ENCODE data around the gene VGF.
"Not testable (repeated sequence)": the region's sequence is repeated elsewhere in the genome, so short reads cannot be mapped to it uniquely, and the experiment has no call there.

The VGF gene

DNA sequence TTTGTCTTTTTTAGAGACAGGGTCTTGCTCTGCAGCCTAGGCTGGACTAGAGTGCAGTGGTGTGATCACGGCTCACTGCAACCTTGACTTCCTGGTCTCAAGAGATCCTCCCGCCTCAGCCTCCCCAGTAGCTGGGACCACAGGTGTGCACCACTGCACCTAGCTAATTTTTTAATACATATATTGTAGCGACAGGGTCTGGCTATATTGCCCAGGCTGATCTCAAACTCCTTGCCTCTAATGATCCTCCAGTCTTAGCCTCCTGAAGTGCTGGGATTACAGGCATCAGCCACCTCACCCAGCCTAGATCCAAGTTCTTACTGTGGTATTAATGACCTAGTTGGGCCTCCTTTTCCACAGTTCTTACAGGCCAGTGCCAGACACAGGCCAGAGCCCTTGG lies 50.2 kb downstream of the VGF start:
- DNase-seq, result no peak
- TF ChIP-seq GATA1 (IDR thresholded peaks at IDR 0.05; ENCODE audit: low read depth, low read length) (no peak), POLR2A (IDR thresholded peaks at IDR 0.05; ENCODE audit: low read length) (no peak)

- no peak for DNase-seq
- TF ChIP-seq POLR2A (IDR thresholded peaks at IDR 0.05; ENCODE audit: low read length) (no peak), GATA1 (IDR thresholded peaks at IDR 0.05; ENCODE audit: low read depth, low read length) (no peak)
Measured at GRCh38 chr7:101114492-101114891, 50.9 kb downstream of the VGF start.

DNA sequence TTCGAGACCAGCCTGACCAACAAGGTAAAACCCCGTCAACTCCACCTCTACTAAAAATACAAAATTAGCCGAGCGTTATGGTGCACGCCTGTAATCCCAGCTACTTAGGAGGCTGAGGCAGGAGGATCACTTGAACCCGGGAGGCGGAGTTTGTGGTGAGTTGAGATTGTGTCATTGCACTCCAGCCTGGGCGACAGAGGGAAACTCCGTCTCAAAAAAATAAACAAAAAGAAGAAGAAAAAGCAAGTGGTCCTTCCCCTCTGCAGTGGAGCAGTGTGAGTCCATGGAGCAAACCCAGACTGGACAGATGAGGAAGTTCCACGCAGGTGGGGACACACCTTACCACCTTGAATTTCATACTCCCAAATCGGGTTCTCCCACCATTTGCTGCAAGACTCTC lies 51.5 kb downstream of the VGF start:
- TF ChIP-seq GATA1 (IDR thresholded peaks at IDR 0.05; ENCODE audit: low read depth, low read length) (no peak), POLR2A (IDR thresholded peaks at IDR 0.05; ENCODE audit: low read length) (no peak)

GRCh38 chr7:101113140-101113539 lies 52.2 kb downstream of the VGF start:
- not testable (repeated sequence) for DNase-seq

More for the DNA sequence above, 51.5 kb downstream of the VGF start:
- DNase-seq, result no peak
